ENCODE data around the gene TSPAN6. TPM values are rescaled to one million over a fixed set of nuclear protein-coding genes. Genes with fewer than 3 reads are reported as not detected.

The TSPAN6 gene
- polyA plus RNA-seq, 3 donors: not detected

DNA sequence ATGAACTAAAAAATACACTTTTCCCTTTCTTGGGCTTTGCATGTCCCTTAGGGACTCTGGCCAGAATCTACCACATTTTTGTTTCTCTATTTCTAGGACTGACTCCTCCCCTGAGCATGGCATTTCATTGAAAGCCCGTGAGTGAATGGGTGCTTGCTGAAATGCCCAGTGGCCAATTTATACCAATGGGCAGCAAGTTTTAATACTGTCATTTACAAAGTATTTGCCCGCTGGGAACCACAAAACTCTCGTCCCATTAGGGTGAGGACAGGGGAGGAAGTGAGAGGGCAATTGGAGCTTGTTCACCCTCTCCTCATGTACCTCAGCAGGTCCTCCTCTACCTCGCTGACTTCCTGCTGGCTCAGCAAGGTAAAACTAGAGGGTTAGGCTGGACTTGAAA lies 8.5 kb upstream of the TSPAN6 start:
- no peak overlapping the region for H3K4me2 ChIP-seq (replicated peaks; ENCODE audit: extremely low read depth, low read length, poor library complexity, severe bottlenecking)
- peaks cover 7% of the 10 kb centered on the region for H3K4me1 Mint-ChIP-seq
- no CpG with 5 or more reads among the region's 4 CpGs for WGBS (ENCODE audit: insufficient coverage)
- H3K4me1 ChIP-seq (ENCODE audit: control insufficient read depth in 1 of 2, insufficient read depth in 2 of 2, low read length in 2 of 2): peaks cover 0 to 3% of the 10 kb centered on the region in 2 donors
- H4K20me1 ChIP-seq (ENCODE audit: insufficient read depth, low read length): no peaks in the 10 kb centered on the region
- H3K4me3 ChIP-seq (replicated peaks in 1 of 3; ENCODE audit: low read depth in 2 of 3, low read length in 3 of 3): no peak overlapping the region
- no peak for DNase-seq
- TF ChIP-seq, protein P1, sequence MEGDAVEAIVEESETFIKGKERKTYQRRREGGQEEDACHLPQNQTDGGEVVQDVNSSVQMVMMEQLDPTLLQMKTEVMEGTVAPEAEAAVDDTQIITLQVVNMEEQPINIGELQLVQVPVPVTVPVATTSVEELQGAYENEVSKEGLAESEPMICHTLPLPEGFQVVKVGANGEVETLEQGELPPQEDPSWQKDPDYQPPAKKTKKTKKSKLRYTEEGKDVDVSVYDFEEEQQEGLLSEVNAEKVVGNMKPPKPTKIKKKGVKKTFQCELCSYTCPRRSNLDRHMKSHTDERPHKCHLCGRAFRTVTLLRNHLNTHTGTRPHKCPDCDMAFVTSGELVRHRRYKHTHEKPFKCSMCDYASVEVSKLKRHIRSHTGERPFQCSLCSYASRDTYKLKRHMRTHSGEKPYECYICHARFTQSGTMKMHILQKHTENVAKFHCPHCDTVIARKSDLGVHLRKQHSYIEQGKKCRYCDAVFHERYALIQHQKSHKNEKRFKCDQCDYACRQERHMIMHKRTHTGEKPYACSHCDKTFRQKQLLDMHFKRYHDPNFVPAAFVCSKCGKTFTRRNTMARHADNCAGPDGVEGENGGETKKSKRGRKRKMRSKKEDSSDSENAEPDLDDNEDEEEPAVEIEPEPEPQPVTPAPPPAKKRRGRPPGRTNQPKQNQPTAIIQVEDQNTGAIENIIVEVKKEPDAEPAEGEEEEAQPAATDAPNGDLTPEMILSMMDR (IDR thresholded peaks at IDR 0.05): no peak
- H3K9me3 Mint-ChIP-seq: peaks cover 0 to 2% (median 0%) of the 10 kb centered on the region in 7 donors
- H3K27me3 Mint-ChIP-seq (ENCODE audit: low read depth in 3 of 3): peaks cover 23 to 47% (median 29%) of the 10 kb centered on the region in 3 donors
- no peak overlapping the region for H2AFZ ChIP-seq (ENCODE audit: insufficient read depth, low read depth, low read length, poor library complexity, severe bottlenecking)
- H3K4me3 Mint-ChIP-seq: no peak overlapping the region
- peaks cover 25 to 26% of the 10 kb centered on the region in 2 donors for H3K27me3 ChIP-seq (ENCODE audit: control insufficient read depth in 2 of 2, insufficient read depth in 2 of 2, low read length in 2 of 2)
- intact Hi-C loops (cut with micrococcal nuclease): no loop called here
- no peaks in the 10 kb centered on the region for H3K79me2 ChIP-seq (ENCODE audit: insufficient read depth, low read length)
- H3K9ac ChIP-seq (ENCODE audit: insufficient read depth, low read length, poor library complexity, severe bottlenecking): no peak overlapping the region
- H3K36me3 Mint-ChIP-seq: no peaks in the 10 kb centered on the region
- no peak overlapping the region for H3K27ac ChIP-seq (ENCODE audit: low read depth in 1 of 2, low read length in 2 of 2)
- no peak overlapping the region for H3K27ac Mint-ChIP-seq
- H3K9me3 ChIP-seq (replicated peaks in 1 of 2; ENCODE audit: control insufficient read depth in 1 of 2, insufficient read depth in 1 of 2, low read length in 2 of 2): no peaks in the 10 kb centered on the region
- no peaks in the 10 kb centered on the region for H3K36me3 ChIP-seq (replicated peaks in 1 of 2; ENCODE audit: control insufficient read depth in 1 of 2, insufficient read depth in 2 of 2, low read length in 2 of 2)

DNA sequence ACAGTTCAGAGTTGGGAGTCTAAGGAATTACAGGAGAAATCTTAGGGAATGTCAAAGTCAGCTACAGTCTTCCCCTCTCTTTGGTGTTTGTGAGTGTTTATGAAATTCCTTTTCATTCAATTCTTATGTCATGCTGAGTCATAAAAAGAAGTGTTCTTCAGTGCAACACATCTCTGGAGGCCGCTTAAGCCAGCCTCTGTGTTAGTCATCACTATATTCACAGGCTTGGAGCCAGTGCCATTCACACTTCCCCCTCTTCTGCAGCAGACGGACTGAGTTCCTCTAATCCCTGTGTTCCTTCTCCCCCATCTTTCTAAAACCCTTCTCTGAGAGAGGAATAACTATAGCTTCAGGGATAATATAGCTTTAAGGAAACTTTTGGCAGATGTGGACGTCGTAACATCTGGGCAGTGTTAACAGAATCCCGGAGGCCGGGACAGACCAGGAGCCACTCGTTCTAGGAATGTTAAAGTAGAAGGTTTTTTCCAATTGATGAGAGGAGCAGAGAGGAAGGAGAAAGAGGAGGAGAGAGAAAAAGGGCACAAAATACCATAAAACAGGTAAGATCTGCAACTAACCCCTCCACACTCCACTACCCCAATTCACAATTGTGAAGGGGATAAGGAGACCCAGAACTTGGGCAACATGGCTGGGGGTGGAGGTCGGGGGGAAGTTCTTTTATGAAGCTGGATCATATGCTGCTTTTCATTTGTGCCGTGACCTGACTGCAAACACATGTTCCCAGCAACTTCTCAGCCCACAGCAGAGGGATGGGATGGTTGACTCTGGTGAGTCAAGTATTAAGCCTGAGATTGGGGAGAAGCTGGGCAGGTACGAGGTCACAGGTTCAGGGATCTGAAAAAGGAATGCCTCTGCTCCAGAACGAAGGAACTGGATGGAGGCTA lies 7.6 kb upstream of the TSPAN6 start, which contains the start of gene SRPX2:
Gene SRPX2, plus strand, starts transcription at position 244 of the 905 bp plus-strand sequence. CDS start 2,124 bp downstream, outside the sequence.
- no peaks in the 10 kb centered on the region for H3K79me2 ChIP-seq (ENCODE audit: insufficient read depth, low read length)
- no peak within 1 kb of the TSS for H2AFZ ChIP-seq (ENCODE audit: insufficient read depth, low read depth, low read length, poor library complexity, severe bottlenecking)
- no peak within 1 kb of the TSS for H3K27ac ChIP-seq (ENCODE audit: low read depth in 1 of 2, low read length in 2 of 2)
- intact Hi-C loops (cut with micrococcal nuclease): no loop called here
- Mint-ChIP-seq H3K4me3 (no peak within 1 kb of the TSS), H3K9me3 (peaks cover 0 to 2% (median 0%) of the 10 kb centered on the region in 7 donors), H3K27me3 (ENCODE audit: low read depth in 3 of 3) (peaks cover 29 to 53% (median 36%) of the 10 kb centered on the region in 3 donors), H3K4me1 (peaks cover 7% of the 10 kb centered on the region), H3K36me3 (no peaks in the 10 kb centered on the region), H3K27ac (no peak within 1 kb of the TSS)
- no peak within 1 kb of the TSS for H3K4me2 ChIP-seq (replicated peaks; ENCODE audit: extremely low read depth, low read length, poor library complexity, severe bottlenecking)
- 83% methylated on average over 1 of the region's 11 CpGs for WGBS (ENCODE audit: insufficient coverage)
- H3K4me1 ChIP-seq (ENCODE audit: control insufficient read depth in 1 of 2, insufficient read depth in 2 of 2, low read length in 2 of 2): peaks cover 0 to 3% of the 10 kb centered on the region in 2 donors
- no peaks in the 10 kb centered on the region for H4K20me1 ChIP-seq (ENCODE audit: insufficient read depth, low read length)
- H3K36me3 ChIP-seq (replicated peaks in 1 of 2; ENCODE audit: control insufficient read depth in 1 of 2, insufficient read depth in 2 of 2, low read length in 2 of 2): no peaks in the 10 kb centered on the region
- TF ChIP-seq, protein P1 (IDR thresholded peaks at IDR 0.05): no peak
- H3K4me3 ChIP-seq (replicated peaks in 1 of 3; ENCODE audit: low read depth in 2 of 3, low read length in 3 of 3): no peak within 1 kb of the TSS
- H3K27me3 ChIP-seq (ENCODE audit: control insufficient read depth in 2 of 2, insufficient read depth in 2 of 2, low read length in 2 of 2): peaks cover 31 to 35% of the 10 kb centered on the region in 2 donors
- peak; percentile 6 to 50 (median 20) for DNase-seq
- no peak within 1 kb of the TSS for H3K9ac ChIP-seq (ENCODE audit: insufficient read depth, low read length, poor library complexity, severe bottlenecking)
- H3K9me3 ChIP-seq (replicated peaks in 1 of 2; ENCODE audit: control insufficient read depth in 1 of 2, insufficient read depth in 1 of 2, low read length in 2 of 2): no peaks in the 10 kb centered on the region
